GM21529 (cell line): ENCODE data around the gene WASF3.

Experiments
- ATAC-seq: cut with Tn5 transposase; IDR thresholded peaks from one replicate; pipeline ENCODE4 v1.9.1; 2021; ENCODE audit not compliant: unreplicated experiment

The WASF3 gene

DNA sequence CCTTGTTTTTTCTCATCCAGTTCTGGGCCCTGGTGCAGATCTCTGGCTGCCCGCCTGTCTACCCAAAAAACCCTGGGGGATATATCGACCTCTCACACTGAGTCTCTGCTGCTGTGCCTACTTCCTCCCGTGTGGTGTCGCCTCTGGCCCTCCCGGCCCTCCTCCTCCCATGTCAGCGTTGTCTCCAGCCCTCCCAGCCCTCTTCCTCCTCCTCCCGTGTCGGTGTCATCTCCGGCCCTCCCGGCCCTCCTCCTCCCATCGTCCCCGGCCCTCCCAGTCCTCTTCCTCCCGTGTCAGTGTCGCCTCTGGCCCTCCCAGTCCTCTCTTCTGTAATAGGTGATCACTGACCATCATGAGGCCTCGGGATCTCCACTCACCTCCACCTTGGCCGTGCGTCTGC lies 121.3 kb downstream of the WASF3 start:
- ATAC-seq = no peak

DNA sequence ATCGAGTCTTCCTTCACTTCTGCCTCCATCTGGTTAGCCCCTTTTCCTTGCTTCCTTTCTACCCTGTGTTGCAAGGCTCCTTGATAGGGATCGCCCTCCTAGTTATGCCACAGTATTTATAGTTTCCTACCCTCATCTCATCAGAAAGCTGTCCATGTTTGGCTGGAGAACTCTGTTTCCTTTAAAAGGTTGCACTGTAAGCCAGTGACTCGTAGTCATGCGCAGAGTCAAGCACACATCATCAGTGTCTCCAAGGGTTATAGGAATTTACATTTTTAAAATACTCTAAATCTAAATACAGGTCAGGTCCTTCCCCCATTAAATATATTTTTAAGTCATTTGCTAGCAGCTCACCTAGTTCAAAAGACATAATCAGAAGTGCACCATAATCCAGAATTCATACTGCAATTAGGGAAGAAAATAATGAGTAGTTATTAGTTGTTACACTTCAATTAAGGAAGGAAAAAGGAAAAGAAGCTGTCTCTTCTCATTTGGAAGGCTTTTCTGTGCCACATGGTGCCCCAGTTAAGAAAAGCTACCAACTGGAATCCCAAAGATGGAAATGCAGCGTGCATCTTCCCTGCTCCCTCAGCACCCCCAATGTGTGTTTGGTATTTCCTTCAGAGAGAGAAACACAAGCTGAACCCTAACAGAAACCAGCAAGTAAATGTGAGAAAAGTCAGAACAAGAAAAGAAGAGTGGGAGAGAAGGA lies 122.1 kb downstream of the WASF3 start:
- ATAC-seq = no peak

DNA sequence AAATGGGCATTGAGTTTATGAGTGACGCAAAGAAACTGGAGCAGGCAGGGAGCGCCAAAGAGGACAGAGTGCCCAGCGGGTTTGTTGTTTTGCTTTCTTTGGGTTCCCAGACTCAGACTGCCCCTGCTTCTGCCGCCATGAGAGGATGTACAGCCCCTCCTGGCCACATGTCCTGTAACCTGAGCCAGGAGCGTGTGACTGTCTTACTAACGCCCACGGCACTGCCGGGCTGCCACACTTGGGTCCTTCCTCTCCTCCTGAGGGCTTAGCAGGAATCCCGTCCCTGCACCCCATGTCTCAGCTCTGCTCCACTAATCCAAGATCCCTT lies 122.6 kb downstream of the WASF3 start:
- ATAC-seq = no peak

DNA sequence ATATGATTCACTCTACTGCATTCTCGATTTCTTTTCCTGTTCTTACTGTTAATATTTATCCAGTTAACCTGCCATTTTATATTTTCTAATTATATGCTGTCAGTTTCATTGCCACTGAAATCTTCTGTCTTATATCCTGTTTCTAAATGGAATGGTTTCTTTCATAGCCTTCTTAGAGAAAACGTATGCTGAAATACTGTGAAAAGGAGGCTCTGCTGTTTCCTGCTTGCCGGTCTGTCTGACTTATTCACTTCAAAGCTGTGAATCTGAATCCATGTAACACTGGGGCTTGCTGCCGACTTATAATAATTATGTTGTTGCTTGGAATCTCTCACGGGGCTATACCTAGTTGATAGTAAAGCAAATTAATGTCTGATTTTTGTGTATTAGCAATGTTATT lies 123.1 kb downstream of the WASF3 start:
- ATAC-seq = no peak

DNA sequence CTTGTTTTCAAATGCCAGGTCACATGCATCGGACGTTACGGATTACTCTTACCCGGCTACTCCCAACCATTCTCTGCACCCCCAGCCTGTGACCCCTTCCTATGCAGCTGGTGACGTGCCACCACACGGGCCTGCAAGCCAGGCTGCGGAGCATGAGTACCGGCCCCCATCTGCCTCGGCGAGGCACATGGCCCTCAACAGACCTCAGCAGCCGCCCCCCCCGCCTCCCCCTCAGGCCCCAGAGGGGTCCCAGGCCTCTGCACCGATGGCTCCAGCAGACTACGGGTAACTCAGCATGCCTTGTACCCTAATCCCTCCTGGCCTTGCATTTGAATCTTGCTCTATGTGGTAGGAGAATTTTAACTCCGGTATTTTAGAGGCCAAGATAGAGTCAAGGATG lies 123.6 kb downstream of the WASF3 start:
- no peak for ATAC-seq

DNA sequence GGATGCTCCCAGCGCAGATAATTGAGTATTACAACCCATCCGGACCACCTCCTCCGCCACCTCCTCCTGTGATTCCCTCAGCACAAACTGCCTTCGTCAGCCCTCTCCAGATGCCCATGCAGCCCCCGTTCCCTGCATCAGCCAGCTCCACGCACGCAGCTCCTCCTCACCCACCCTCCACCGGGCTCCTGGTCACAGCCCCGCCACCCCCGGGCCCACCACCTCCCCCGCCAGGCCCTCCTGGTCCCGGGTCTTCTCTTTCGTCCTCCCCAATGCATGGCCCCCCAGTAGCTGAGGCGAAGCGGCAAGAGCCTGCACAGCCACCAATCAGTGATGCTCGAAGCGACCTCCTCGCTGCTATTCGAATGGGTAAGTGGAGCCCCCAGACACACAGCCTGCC lies 125.1 kb downstream of the WASF3 start:
- ATAC-seq = no peak

DNA sequence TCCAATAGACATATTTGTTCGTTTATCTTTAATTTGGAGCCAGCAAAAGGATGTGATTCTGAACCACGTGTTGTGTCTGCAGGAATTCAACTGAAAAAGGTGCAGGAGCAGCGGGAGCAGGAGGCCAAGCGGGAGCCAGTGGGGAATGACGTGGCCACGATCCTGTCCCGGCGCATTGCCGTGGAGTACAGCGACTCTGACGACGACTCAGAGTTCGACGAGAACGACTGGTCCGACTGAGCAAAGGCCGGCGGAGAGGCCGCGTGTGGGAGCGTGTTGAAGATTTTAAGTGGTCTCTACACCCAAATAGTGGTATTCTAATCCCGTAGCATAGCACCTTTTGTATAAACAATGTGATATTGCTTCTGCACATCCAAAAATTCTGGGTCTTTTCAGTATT lies 128.1 kb downstream of the WASF3 start:
- no peak for ATAC-seq

DNA sequence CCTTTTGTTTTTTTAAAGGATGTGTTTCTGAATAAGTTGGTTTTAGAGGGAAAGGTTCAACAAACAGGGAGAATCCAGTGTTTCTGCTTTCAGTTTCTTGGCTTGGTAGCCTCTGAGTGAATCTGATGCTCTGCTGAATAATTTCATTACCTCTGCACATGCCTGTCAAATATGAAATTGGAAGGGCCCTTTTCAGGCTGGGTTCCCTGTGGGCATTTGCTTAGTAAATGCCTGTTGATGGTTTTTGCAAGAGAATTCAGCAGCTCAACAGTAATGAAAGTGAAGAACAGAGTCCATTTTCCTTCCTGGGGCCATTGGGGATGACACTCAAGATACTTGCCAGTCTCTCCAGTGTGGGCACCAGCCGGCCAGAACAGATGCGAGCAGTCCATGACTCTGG lies 128.8 kb downstream of the WASF3 start:
- ATAC-seq = no peak

DNA sequence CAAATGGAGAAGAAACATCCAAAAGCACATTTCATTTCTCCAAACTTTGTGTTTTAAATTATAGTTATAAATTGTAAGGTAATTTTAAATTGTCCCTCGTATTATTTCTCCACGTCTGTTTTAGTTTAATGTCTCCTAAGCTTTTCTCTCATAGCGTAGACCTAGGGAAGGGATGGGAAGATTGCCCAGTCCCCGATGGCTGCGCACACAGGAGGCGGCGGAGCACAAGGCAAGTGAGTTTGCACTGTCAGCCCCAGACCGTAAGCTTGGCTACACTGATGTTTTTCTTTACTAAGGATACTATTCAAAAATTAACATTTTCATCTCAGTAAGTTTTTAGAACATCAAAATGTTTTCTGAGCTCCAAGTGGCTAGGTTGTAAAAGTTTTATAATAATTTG lies 130.8 kb downstream of the WASF3 start:
- no peak for ATAC-seq

DNA sequence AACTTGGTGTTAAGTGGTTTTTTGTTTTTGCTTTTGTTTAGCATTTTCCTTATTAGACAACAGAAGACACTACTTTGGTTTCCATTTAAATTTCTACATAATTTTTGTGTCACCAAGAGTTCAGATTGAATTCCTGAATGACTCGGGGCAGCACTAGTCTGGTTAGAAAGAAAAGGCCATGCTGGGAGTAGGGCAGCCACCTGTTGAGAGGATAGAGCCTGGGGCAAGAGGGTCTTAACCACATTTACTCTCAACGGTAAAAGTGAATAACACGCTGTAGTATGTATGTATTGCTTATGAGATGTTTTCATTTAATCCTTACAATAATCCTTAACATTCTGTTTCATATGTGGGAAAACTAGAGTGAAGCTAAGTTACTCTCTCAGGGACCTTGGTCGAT lies 131.5 kb downstream of the WASF3 start:
- no peak for ATAC-seq

DNA sequence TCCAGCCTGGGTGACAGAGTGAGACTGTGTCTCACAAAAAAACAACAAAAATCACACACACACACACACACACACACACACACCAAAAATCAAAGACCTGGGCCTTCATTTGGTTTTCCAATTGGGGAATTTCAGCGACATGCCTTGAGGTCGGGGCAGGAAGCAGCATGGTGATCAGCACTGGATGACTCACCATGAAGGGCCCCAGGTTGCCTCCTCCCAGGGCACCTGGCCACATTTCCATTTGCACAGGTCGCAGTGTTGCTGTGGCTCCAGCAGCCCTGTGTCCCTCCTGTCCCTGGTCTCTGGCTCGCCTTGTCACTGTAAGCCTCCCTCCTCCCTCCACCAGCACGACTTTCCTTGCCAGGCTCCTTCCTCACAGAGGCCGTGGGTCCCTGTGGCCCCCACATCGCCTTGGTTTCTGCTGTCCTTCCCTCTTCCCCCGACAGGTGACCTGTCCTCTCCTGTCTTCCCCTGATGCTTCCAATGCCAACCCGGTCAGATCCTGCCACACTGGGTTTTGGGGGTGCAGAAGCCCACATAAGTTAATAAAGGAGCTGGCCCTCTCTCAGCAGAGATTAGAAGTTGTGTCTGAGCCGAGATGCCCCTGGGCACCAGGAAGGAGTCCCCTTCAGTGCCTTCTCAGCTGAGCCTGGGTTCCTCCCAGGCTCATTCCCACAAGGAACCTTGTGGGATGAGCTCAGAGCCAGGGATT lies 136.4 kb downstream of the WASF3 start:
- no peak for ATAC-seq

DNA sequence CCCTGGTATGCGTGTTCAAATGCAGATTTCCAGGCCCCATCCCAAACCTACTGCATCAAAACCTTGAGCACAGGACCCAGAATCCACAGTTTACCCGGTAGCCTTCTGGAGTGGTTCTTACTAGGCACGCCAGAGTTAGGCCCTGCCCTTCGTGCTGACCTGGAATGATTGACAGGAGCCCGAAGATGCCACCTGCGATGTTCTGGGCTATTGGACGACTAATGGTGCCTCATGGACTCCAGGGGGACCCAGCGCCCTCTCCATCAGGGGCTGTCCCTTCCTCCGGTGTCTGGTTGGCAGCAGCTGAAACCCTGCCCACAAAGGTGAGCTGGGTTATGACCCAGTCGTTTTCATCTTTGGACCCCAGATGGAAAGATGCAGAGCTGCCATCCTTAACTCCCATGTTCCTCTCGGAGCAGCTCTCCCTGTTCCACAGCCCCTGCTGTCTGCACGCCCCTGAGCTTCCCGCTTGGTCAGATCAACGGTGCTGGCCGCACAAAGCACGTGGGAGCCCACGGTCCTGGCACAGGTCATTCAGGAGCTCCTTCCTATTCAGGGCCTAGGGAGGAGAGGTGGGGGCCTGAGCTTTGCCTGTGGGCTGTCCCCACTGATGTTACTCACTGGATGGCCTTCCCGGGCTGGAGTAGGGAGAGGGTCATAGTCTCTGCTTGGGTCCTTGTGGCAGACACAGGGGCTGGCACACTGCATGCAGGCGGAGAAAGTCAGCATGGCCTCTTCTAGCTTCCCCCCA lies 137.3 kb downstream of the WASF3 start:
- ATAC-seq = no peak

DNA sequence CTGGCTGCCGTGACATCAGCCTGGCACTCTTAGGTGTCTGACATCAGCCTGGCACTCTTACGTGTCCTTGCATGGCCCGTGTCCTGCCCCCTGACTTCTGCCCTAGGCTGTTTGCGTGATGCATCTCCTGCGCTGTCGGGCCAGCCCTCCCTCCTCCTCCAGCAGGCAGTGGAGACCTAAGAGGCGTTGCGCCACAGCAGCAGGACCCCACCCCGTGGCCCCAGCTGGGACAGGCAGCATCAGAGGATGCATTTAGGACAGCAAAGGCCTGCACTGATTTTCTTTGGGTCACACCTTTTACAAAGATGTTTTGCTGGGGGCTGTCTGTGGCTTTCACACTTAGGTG lies 137.8 kb downstream of the WASF3 start:
- no peak for ATAC-seq

DNA sequence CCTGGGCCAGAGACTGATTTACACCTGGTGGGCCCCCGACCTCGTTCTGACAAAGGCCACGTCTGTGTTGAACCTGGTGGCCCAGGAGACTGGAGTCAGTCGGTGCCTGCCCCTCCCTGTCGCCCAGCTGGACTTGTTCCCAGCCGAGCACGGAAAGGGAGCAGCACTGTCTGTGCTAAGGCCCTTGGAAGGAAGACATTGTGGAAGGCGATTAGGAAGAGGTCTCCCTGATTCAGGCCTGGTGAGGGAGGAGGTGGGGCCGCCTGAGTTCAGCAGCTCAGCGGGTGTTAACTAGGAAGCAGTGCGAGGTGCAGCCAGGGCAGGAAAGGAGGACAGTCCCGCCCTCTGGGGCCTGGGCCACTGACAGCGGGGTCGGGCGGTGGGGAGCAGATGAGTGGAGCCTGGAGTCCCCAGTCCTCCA lies 138.4 kb downstream of the WASF3 start:
- ATAC-seq = no peak

DNA sequence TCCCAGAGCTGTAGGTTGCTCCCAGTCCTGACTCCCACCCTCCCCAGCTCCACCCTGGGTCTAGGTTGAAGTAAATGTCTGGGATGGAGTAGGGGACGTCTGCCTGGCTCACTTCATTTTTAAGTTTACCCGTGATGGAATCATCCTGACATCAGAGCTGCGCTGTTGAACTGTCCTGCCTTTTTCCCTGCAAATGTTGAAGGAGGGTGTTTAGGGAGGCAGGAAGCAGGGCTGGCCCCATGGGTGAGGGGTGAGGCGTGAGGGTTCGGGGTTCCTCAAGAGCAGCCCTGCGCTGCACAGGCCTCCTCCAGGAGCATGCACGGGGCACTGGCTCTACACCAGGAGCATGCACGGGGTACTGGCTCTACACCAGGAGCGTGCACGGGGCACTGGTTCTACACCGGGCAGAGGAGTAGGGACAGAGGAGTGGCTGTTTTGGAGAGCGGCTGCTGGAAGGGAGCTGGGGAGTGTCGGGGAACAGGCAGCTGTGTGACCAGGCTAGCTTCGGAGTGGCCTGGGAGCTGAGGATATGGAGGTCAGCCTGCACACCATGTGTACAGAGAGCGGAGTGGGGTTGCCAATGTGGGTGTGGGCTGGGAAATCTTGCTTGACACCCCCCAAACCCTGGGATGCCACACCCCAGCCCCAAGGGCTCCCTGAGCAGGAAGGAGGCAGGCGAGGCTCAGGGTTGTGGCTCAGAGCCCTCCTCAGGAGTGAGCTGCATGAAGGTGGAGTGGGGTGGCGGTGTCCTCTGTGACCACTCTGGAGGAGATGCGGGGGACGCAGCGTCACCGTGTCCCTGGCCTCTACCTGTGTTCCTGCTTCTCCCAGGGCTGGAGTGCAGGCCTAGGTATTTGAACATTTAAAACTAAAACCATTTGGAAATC lies 139.8 kb downstream of the WASF3 start:
- no peak for ATAC-seq

DNA sequence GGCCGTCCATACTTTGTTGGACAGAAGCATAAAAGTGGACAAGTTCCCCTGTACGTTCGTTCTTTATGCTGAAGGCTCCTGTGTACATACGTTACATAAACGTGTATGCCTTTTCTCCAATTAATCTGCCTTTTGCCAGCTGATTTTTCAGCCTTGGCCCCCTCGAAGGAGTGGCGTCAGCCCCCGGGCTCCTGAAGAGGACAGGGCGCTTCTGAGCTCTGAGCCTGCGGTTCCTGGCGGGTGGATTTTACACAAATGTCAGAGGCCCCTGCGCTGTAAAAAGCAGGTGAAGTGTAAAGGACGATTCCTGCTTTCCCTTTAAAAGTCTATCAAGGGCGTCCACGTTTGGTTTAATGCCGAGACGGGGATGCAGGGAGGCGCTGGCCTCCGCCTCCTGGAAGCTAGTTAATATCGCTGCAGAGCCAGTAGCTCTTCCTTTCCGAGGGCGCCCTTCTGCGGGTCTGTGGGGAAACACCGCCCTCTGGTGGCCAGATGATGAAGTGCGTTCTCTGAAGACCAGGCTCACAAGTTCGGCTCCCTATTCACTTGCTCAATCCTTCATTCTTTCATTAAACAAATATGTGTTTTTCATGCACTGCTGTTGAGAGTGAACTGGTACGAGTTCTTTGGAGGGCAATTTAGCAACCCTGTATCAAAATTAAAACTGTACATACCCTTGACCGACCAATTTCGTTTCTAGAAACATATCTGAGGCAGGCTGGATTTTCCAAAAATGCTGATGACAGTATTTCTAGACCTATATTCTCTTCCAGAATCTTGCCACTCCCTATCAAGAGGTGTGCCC lies 141.1 kb downstream of the WASF3 start:
- peak; percentile 75 for ATAC-seq

DNA sequence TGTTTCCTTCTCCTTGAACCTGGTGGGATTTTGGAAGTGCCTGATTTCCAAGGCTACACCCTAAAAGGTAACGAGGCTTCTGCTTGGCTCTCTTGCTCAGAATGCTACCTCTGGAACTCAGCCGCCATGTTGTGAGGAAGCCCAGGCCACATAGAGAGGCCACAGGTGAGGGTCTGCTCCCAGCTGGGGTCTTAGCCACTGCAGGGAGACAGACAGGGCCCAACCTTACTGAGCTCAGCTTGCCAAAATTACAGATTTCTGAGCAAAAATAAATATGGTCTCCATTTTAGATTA lies 141.7 kb downstream of the WASF3 start:
- no peak for ATAC-seq

DNA sequence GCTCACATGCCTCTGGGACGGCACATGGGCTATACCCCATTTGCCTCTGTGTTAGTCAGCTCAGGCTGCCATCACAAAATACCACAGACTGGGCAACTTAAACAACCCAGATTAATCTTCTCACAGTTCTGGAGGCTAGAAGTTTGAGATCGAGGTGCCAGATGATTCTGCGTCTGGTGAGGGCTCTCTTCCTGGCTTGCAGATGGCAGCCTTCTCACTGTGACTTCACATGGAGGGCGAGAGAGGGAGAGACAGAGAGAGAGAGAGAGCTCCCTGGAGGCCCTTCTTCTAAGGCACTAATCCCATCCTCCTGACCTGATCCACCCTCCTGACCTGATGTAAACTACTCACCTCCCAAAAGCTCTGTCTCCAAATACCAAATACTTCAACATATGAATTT lies 148.1 kb downstream of the WASF3 start:
- no peak for ATAC-seq

DNA sequence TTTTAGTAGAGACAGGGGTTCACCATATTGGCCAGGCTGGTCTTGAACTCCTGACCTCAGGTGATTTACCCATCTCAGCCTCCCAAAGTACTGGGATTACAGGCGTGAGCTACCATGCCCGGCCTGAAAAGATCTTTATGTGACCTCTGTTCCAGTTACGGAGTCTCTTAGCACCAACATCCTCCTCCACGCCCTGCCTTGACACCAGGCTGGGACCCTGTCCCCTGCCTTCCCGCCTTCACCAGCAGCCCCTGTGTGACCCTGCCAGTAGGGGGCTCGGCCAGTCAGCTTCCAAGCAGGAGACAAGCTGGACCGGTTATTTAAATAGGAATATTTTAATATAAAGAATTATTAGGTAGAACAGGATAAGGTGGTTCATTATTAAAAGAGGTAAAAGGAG lies 148.9 kb downstream of the WASF3 start:
- ATAC-seq = no peak

DNA sequence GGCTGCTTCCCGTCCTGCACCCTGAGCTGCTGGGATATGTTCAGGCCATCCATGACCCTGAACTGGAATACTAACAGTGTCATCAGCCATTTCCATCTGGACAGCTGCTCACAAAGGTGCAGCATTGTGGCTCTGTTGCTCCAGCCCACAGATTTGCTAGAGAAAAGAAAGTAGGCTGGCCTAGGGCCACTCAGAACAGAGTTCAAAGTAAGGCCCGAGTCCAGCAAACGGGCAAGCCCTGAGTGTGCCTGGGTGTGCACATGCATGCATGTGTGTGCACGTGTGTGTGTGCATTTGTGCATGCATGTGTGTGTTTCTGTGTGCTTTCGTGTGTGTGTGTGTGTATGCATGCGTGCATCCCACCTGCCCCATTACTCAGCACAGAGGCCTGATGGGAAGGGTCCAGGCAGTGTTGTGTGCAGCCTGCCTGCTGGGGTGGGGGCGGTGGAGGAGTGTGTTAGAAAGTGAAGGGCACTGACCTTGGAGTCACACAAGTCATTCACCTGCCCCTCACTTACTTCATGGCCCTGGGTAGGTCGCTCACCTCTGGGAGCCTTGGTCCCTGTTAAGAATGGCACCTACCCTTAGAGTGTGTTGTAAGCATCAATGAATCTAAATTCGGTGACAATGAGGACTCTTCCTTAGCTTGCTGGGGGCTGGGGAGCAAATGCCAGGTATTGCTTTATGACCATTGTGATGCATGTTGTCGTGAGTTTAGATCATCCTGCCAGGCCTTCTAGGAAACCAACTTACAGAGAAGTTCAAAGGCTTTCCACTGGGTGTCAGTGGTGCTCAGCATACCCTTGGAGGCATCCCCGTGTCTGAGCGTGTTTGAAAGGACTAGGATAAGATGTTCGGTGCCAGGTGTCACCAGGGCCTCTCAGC lies 149.9 kb downstream of the WASF3 start:
- ATAC-seq = no peak
